Loucy (cell line): ENCODE data around the gene ZNF296.

Experiments used
- H2AFZ ChIP-seq: fragments of 200-600 bp; sonication (generic); 2 replicates; pipeline ENCODE4 v1.6.0; 2016; ENCODE audit warnings: antibody characterized with exemption, mild to moderate bottlenecking, low read length, moderate library complexity
- H3F3A ChIP-seq: fragments of 200-600 bp; 2 replicates; pipeline ENCODE4 v1.6.0; 2016; ENCODE audit warnings: antibody characterized with exemption, low read depth, mild to moderate bottlenecking
- H3K27me3 ChIP-seq: fragments of 200-600 bp; sonication (generic); 2 replicates; pipeline ENCODE4 v1.6.1; 2014; ENCODE audit warnings: low read length, mild to moderate bottlenecking; ENCODE audit not compliant: insufficient read depth, poor library complexity, severe bottlenecking
- H3K36me3 ChIP-seq: fragments of 200-600 bp; sonication (generic); 2 replicates; pipeline ENCODE4 v1.6.1; 2016; ENCODE audit warnings: low read length; ENCODE audit not compliant: insufficient read depth
- H3K4me1 ChIP-seq: fragments of 200-600 bp; sonication (generic); 2 replicates; pipeline ENCODE4 v1.5.1; 2014; ENCODE audit warnings: low read length, mild to moderate bottlenecking; ENCODE audit not compliant: insufficient read depth, poor library complexity, severe bottlenecking
- H3K4me2 ChIP-seq: fragments of 200-600 bp; sonication (generic); 2 replicates; pipeline ENCODE4 v1.6.0; 2014; ENCODE audit warnings: antibody characterized with exemption, low read length, low read depth, mild to moderate bottlenecking; ENCODE audit not compliant: poor library complexity, severe bottlenecking
- H3K4me3 ChIP-seq: fragments of 200-600 bp; sonication (generic); 2 replicates; pipeline ENCODE4 v1.5.1; 2014; ENCODE audit warnings: low read length, mild to moderate bottlenecking, mixed read lengths; ENCODE audit not compliant: poor library complexity, severe bottlenecking
- H3K79me2 ChIP-seq: fragments of 200-600 bp; sonication (generic); 2 replicates; pipeline ENCODE4 v1.6.1; 2014; ENCODE audit warnings: low read length; ENCODE audit not compliant: insufficient read depth
- H3K9ac ChIP-seq: fragments of 200-600 bp; sonication (generic); 2 replicates; pipeline ENCODE4 v1.6.0; 2014; ENCODE audit warnings: mild to moderate bottlenecking, low read depth, low read length, moderate library complexity; ENCODE audit not compliant: poor library complexity, severe bottlenecking
- H3K9me2 ChIP-seq: fragments of 200-600 bp; sonication (generic); replicated peaks from 2 replicates; pipeline ENCODE4 v1.6.1; 2016; ENCODE audit warnings: low read depth, low read length, mixed read lengths
- H3K9me3 ChIP-seq: fragments of 200-600 bp; sonication (generic); 2 replicates; pipeline ENCODE4 v1.6.1; 2014; ENCODE audit warnings: mild to moderate bottlenecking, antibody characterized with exemption, low read length, low read depth; ENCODE audit not compliant: insufficient read depth
- H4K20me1 ChIP-seq: fragments of 200-600 bp; sonication (generic); 2 replicates; pipeline ENCODE4 v1.6.0; 2014; ENCODE audit warnings: antibody characterized with exemption, low read length, mild to moderate bottlenecking; ENCODE audit not compliant: insufficient read depth, poor library complexity, severe bottlenecking
- CTCF ChIP-seq: fragments of 200-600 bp; sonication (generic); conservative IDR thresholded peaks from 2 replicates; pipeline ENCODE4 v1.5.1; 2014; ENCODE audit warnings: mild to moderate bottlenecking, antibody characterized with exemption, low read length
- EZH2phosphoT487 ChIP-seq: fragments of 200-600 bp; IDR thresholded peaks from 2 replicates; pipeline ENCODE4 v1.6.1; 2018; ENCODE audit warnings: antibody characterized with exemption, mild to moderate bottlenecking, moderate library complexity, borderline replicate concordance

ZNF296 gene

GRCh38 chr19:45079911-45080370 is 3.7 kb upstream of the ZNF296 start:
- H3K36me3 ChIP-seq: no peaks in the 10 kb centered on the region
- H3K79me2 ChIP-seq: peaks cover 45% of the 10 kb centered on the region
- H3K4me3 ChIP-seq: peak overlapping the region; percentile 99
- no peak overlapping the region; the same call in 1 of the 2 replicates for H2AFZ ChIP-seq
- peaks cover 13% of the 10 kb centered on the region for H3K4me1 ChIP-seq
- H4K20me1 ChIP-seq: peaks cover 4% of the 10 kb centered on the region
- no peaks in the 10 kb centered on the region for H3F3A ChIP-seq
- peak overlapping the region; percentile 98 for H3K9ac ChIP-seq
- TF ChIP-seq CTCF (no peak), EZH2phosphoT487 (no peak)
- no peaks in the 10 kb centered on the region for H3K9me2 ChIP-seq
- no peaks in the 10 kb centered on the region for H3K9me3 ChIP-seq
- H3K4me2 ChIP-seq: peak overlapping the region; percentile 97
- no peaks in the 10 kb centered on the region for H3K27me3 ChIP-seq

DNA sequence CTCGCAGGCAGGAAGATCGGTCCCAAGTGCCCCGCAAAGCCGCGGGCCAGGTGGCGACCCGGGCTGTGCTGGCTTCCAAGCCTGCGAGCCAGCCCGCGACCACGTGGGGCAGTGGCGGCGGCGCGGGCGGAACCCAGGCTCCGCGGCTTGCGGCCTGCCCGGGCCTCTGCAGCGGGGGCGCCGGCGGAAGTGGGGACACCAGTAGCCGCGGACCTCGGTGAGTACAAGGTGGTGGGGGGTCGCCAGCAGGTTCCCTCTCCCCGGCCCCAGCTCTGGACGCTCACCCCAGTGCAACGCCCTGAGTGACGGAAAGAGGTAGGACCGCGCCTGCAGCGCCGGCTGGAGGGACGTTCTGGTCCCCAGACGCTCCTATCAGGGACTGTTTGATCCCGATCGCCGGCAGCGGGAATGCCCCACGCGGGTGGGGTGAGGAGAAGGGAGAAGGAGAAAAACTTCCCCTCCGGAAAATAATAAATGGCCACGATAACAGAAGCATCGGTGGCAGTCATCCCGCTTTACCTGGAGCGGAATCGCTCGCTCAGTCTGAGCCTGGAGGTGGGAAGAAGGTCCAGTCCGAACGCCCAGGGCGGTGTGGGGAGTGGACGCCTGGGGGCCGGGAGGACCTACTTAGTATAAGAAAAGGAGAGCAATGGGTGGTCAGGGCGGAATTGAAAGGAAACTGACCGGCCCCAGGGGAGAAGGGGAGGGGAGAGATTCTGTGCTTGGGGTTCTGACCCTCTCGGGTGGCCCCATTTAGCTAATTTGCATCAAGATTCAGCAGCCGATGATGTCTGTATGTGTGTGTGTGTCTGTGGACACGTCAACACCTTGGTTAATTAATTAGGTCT is 3.0 kb upstream of the ZNF296 start, which contains the start of gene GEMIN7:
Gene GEMIN7, plus strand, starts transcription at position 198 of the 848 bp plus-strand sequence. CDS start 10,855 bp downstream, outside the sequence.
- Histone ChIP-seq H3K9ac (peak within 1 kb of the TSS; percentile 98), H4K20me1 (peaks cover 4% of the 10 kb centered on the region), H3K4me1 (peaks cover 13% of the 10 kb centered on the region), H3K36me3 (no peaks in the 10 kb centered on the region), H3K4me3 (peak within 1 kb of the TSS; percentile 99), H3K4me2 (peak within 1 kb of the TSS; percentile 97), H2AFZ (peak within 1 kb of the TSS; percentile 98), H3K79me2 (peaks cover 45% of the 10 kb centered on the region), H3K9me3 (no peaks in the 10 kb centered on the region), H3K27me3 (no peaks in the 10 kb centered on the region), H3K9me2 (no peaks in the 10 kb centered on the region), H3F3A (no peaks in the 10 kb centered on the region)
- TF ChIP-seq EZH2phosphoT487 (no peak), CTCF (no peak)

DNA sequence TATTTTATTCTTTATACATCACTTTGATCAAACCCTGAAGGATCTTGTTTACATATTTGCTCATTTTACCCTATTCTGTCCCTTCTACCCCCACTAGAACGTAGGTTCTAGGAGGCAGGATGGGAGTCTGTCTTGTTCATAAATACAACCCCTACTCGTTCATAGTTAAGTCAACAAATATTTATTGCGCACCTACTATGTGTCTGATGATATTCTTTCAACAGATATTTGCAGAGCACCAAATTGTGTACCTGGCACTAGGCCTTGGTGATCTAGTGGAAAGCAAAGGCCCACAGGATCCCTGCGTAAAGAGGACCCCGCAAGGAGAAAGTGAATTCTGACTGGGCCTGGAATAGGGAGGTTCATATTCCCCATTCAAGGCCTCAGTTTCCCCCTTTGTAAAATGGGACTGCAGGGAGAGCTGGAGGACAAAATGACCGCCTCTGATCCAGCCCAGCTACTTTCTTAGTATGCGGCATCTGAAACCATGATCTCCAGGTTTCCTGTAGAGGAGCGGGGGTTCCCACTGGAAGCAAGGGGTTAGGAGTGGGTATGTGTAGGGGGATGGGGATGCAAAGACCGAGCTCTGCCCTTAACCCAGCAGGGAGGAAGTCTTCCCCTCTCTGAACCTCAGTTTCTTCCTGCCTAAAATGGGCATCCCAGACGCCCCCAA is 2.2 kb upstream of the ZNF296 start:
- Histone ChIP-seq H3K36me3 (no peaks in the 10 kb centered on the region), H3F3A (no peaks in the 10 kb centered on the region), H4K20me1 (peaks cover 4% of the 10 kb centered on the region), H3K9ac (peak overlapping the region; percentile 98), H3K4me1 (peaks cover 13% of the 10 kb centered on the region), H3K4me3 (peak overlapping the region; percentile 99), H3K4me2 (peak overlapping the region; percentile 97), H2AFZ (peak overlapping the region; percentile 98), H3K9me3 (no peaks in the 10 kb centered on the region), H3K27me3 (no peaks in the 10 kb centered on the region), H3K79me2 (peaks cover 45% of the 10 kb centered on the region), H3K9me2 (no peaks in the 10 kb centered on the region)
- TF ChIP-seq CTCF: no peak
- no peak for TF ChIP-seq EZH2phosphoT487
